K562 (cell line): ENCODE measurements around the gene LMTK2. TPM values are rescaled to one million over a fixed set of nuclear protein-coding genes. Genes with fewer than 3 reads are reported as not detected.

Source experiments
- ATAC-seq: fragments of 200-7000 bp; cut with Tn5 transposase; 3 replicates; pipeline ENCODE4 v1.9.1; 2020; ENCODE audit warnings: moderate library complexity
- BruUV-seq: library from RNA; stranded (reverse); fragments of 400-500 nt; replicated peaks from 2 replicates; lab custom pipeline; 2021; lab: Mats Ljungman, UMichigan
- CTCF ChIA-PET: fragments of 300-600 bp; formaldehyde crosslinking; extraction: SDS; loops from one replicate; lab custom pipeline; 2021; ENCODE audit warnings: low intra/inter-chr PET ratio; lab: Yijun Ruan, JAX
- POLR2A ChIA-PET: fragments of 300-600, 350-650 bp; sonication (Branson Sonifier 250); formaldehyde crosslinking; extraction: SDS; loops from one replicate; lab custom pipeline; 2021; ENCODE audit warnings: antibody characterized with exemption, inconsistent platforms; lab: Yijun Ruan, JAX
- DNase-seq, 4 experiments: peaks; one replicate each; pipeline versions ENCODE4 v3.0.0 to v3.0.0-alpha.2; 2011 to 2018; ENCODE audit warnings: low spot score in 3 of 4, mixed read lengths in 3 of 4; ENCODE audit errors: extremely low read depth in 1 of 4
- FAIRE-seq: peaks from 2 replicates; lab custom pipeline; 2011; peaks lifted over from hg19 to GRCh38; lab: Jason Lieb, UNC
- H2AFZ ChIP-seq: 2 replicates; pipeline ENCODE4 v1.6.0; 2011; ENCODE audit warnings: low read depth, low read length, control low read depth, inconsistent platforms
- H3K27ac ChIP-seq: fragments of 200-600 bp; 3 replicates; pipeline ENCODE4 v1.8.0; 2011; ENCODE audit warnings: low read depth, mild to moderate bottlenecking, control low read depth, inconsistent platforms, low read length, moderate library complexity, mixed read lengths; ENCODE audit errors: extremely low read depth
- H3K27me3 ChIP-seq, 2 experiments: fragments of 300-600 bp in 1 of 2; 2 replicates in 1 of 2; 3 replicates in 1 of 2; pipeline versions ENCODE4 v1.6.0 to v1.8.0; 2011; ENCODE audit warnings: inconsistent platforms in 2 of 2, low read length in 2 of 2, mild to moderate bottlenecking in 1 of 2, mixed read lengths in 1 of 2, moderate library complexity in 1 of 2; ENCODE audit not compliant: control insufficient read depth in 2 of 2, insufficient read depth in 2 of 2
- H3K36me3 ChIP-seq: fragments of 300-600 bp; 3 replicates; pipeline ENCODE4 v1.8.0; 2011; ENCODE audit warnings: mild to moderate bottlenecking, low read length, inconsistent platforms; ENCODE audit not compliant: control insufficient read depth, insufficient read depth
- H3K4me1 ChIP-seq, 2 experiments: fragments of 200-600 bp in 1 of 2; replicated peaks in 1 of 2; 2 replicates in 1 of 2; 3 replicates in 1 of 2; pipeline versions ENCODE4 v1.5.1 to v1.8.0; 2011; ENCODE audit warnings: inconsistent platforms in 2 of 2, low read length in 2 of 2, mild to moderate bottlenecking in 1 of 2, mixed read lengths in 1 of 2, moderate library complexity in 1 of 2; ENCODE audit not compliant: control insufficient read depth in 2 of 2, insufficient read depth in 2 of 2
- H3K4me2 ChIP-seq: 2 replicates; pipeline ENCODE4 v1.6.1; 2011; ENCODE audit warnings: low read length, control low read depth, inconsistent platforms, mixed read lengths; ENCODE audit not compliant: insufficient read depth
- H3K4me3 ChIP-seq: fragments of 200-600 bp; sonication (generic), shearing (Covaris generic); 2 replicates; pipeline ENCODE4 v1.5.1; 2016; ENCODE audit warnings: control low read depth, inconsistent platforms
- H3K79me2 ChIP-seq: fragments of 200-600 bp; 3 replicates; pipeline ENCODE4 v1.8.0; 2011; ENCODE audit warnings: low read length, inconsistent platforms; ENCODE audit not compliant: control insufficient read depth, insufficient read depth
- H3K9ac ChIP-seq, 2 experiments: 2 replicates each; pipeline versions ENCODE4 v1.6.0 to v1.6.1; 2011; ENCODE audit warnings: low read depth in 2 of 2, low read length in 2 of 2, control low read depth in 1 of 2, inconsistent platforms in 1 of 2, mild to moderate bottlenecking in 1 of 2, mixed read lengths in 1 of 2; ENCODE audit not compliant: insufficient read depth in 1 of 2
- H3K9me1 ChIP-seq: one replicate; pipeline ENCODE4 v1.6.0; 2011; ENCODE audit warnings: inconsistent platforms, mild to moderate bottlenecking, low read length, moderate library complexity; ENCODE audit not compliant: control insufficient read depth, insufficient read depth
- H3K9me3 ChIP-seq: replicated peaks from 2 replicates; pipeline ENCODE4 v1.5.1; 2011; ENCODE audit warnings: low read depth, low read length, inconsistent platforms; ENCODE audit not compliant: control insufficient read depth, insufficient read depth
- H4K20me1 ChIP-seq: replicated peaks from 2 replicates; pipeline ENCODE4 v1.6.1; 2011; ENCODE audit warnings: low read length, inconsistent platforms, mixed read lengths; ENCODE audit not compliant: control insufficient read depth, insufficient read depth
- ADNP ChIP-seq: fragments of 200-800 bp; sonication (Bioruptor generic); IDR thresholded peaks from 2 replicates; pipeline ENCODE4 v1.6.1; 2016; ENCODE audit warnings: missing genetic modification characterization, missing compliant biosample characterization
- BRD9 ChIP-seq: fragments of 450-650 bp; IDR thresholded peaks from 2 replicates; pipeline ENCODE4 v1.6.1; 2018; ENCODE audit warnings: low read depth; ENCODE audit not compliant: partially characterized antibody
- E2F5 ChIP-seq: sonication (generic); formaldehyde crosslinking; IDR thresholded peaks from 2 replicates; pipeline ENCODE4 v1.8.0; 2022; ENCODE audit warnings: mild to moderate bottlenecking, missing genetic modification reagents
- EGR1 ChIP-seq: fragments of 450-650 bp; conservative IDR thresholded peaks from 2 replicates; pipeline ENCODE4 v1.6.1; 2017; ENCODE audit warnings: mild to moderate bottlenecking
- EP400 ChIP-seq: fragments of 450-650 bp; IDR thresholded peaks from 2 replicates; pipeline ENCODE4 v1.6.1; 2017; ENCODE audit warnings: antibody characterized with exemption, mild to moderate bottlenecking, moderate library complexity
- FOS ChIP-seq: IDR thresholded peaks from 3 replicates; pipeline ENCODE4 v1.6.1; 2011; ENCODE audit not compliant: insufficient read length; ENCODE audit errors: extremely low read depth
- GATA2 ChIP-seq: sonication (generic); formaldehyde crosslinking; IDR thresholded peaks from 2 replicates; pipeline ENCODE4 v1.4.0; 2020; ENCODE audit warnings: mild to moderate bottlenecking, missing genetic modification reagents
- POU5F1 ChIP-seq: fragments of 150-350 bp; IDR thresholded peaks from 2 replicates; pipeline ENCODE4 v1.6.1; 2014; ENCODE audit warnings: borderline replicate concordance, low read length, low read depth, mild to moderate bottlenecking; ENCODE audit not compliant: partially characterized antibody
- SETDB1 ChIP-seq: IDR thresholded peaks from one replicate; pipeline ENCODE4 v1.6.1; 2012; ENCODE audit warnings: low read length, control low read depth, inconsistent platforms
- SNIP1 ChIP-seq: fragments of 450-650 bp; IDR thresholded peaks from 2 replicates; pipeline ENCODE4 v1.7.1; 2017; ENCODE audit warnings: low read depth, mild to moderate bottlenecking
- WGBS: fragments of 100-300 bp; shearing (Covaris generic); methylation state at CpG from one replicate; pipeline ENCODE4 v1.1.6; 2016; ENCODE audit warnings: low coverage, mixed read lengths; ENCODE audit not compliant: insufficient coverage; ENCODE audit errors: missing lambda C conversion rate; 5-methylcytosine and 5-hydroxymethylcytosine counted together
- in situ Hi-C: fragments of 300-500 bp; cut with MboI; formaldehyde crosslinking; loops from 4 replicates; pipeline ENCODE4 v1.15.0; 2018; ENCODE audit warnings: inconsistent platforms, mixed read lengths
- intact Hi-C: fragments of 100-400 bp; cut with micrococcal nuclease; formaldehyde crosslinking; loops from 2 replicates; pipeline ENCODE4 v1.14.2; 2022
- polyA plus RNA-seq, 8 experiments: library from polyadenylated mRNA; depleted of rRNA in 4 of 8; stranded (reverse) in 5 of 8; unstranded in 3 of 8; fragments of >200 nt; fragmentation: Nextera tagmentation in 2 of 8; fragmentation: Illumina TruSeq in 1 of 8; extraction: Ambion mirVana in 2 of 8; extraction: Trizol in 1 of 8; gene quantifications; 2 replicates each; pipeline versions ENCODE4 v1.2.1 to v1.2.3, GENCODE V29; 2011 to 2014; ENCODE audit warnings: inconsistent platforms in 1 of 8, missing spikeins in 1 of 8
- total RNA-seq, 7 experiments: library from RNA; depleted of rRNA in 6 of 7; stranded (reverse); fragments of >200 nt in 6 of 7; fragmentation: Illumina TruSeq in 2 of 7; extraction: Trizol in 2 of 7; gene quantifications; 2 replicates each; pipeline versions ENCODE4 v1.2.1 to v1.2.3, GENCODE V29; 2011 to 2021; ENCODE audit warnings: low replicate concordance in 1 of 7

The LMTK2 gene
- total and polyA plus RNA-seq, 9 of the 15 experiments (the other 6 are each of a cell fraction or from before 2014, with no cell fraction given): 0.78 to 16.4 (median 6.3) TPM

DNA sequence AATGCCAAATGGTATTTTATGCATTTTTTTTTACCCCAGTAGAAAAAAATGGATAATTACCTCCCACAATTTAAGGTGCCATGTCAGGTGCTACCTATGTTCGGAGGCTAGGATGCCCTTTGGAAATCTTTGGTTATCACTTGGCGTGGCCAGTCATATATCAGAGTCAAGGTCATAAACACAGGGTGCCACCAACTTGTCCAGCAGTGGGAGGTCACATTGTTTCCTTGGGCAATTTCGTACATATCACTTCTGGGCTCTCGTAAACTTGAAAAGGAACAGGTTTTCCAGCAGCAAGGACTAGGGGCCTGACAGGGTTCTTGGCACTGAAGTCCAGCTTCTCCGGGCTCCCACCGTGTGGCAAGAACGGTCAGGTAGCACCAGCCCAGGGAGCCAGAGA lies 56.6 kb downstream of the LMTK2 start:
- no TSS peak for BruUV-seq
- Histone ChIP-seq H3K4me2 (no peak overlapping the region), H2AFZ (no peak overlapping the region), H3K36me3 (peaks cover 5% of the 10 kb centered on the region; the same call in 1 of the 3 replicates), H3K27me3 (no peaks in the 10 kb centered on the region), H3K4me3 (no peak overlapping the region), H3K27ac (no peak overlapping the region), H3K79me2 (no peaks in the 10 kb centered on the region), H3K9me3 (no peaks in the 10 kb centered on the region), H3K9me1 (no peaks in the 10 kb centered on the region), H4K20me1 (peaks cover 18% of the 10 kb centered on the region; the same call in 1 of the 2 replicates), H3K4me1 (peaks cover 0 to 9% of the 10 kb centered on the region in 2 experiments; a peak in 1 of 5 replicates), H3K9ac (no peak overlapping the region)
- ChIA-PET POLR2A (interaction anchor here (0.7 to 0.9 kb wide), 2 partner anchors 22 to 142 kb away, joined by 3 to 4 read pairs; no protein-coding TSS in a partner anchor), CTCF (no interaction called here)
- no peak for TF ChIP-seq EGR1
- no peak for TF ChIP-seq GATA2 (CRISPR knock-in tag)
- no peak for TF ChIP-seq SNIP1
- TF ChIP-seq SETDB1: no peak
- no peak for TF ChIP-seq EP400
- TF ChIP-seq ADNP (tag): no peak
- TF ChIP-seq BRD9: no peak
- TF ChIP-seq E2F5 (CRISPR knock-in tag): no peak
- TF ChIP-seq POU5F1: no peak
- no peak for TF ChIP-seq FOS
- intact Hi-C loops: no loop called here
- in situ Hi-C loops: no loop called here
- WGBS: 81% methylated on average over 7 of the region's 7 CpGs
- DNase-seq (no peak), FAIRE-seq (no peak), ATAC-seq (no peak)
